HepG2 (cell line): ENCODE results near the gene LIMS2. TPM values are rescaled to one million over a fixed set of nuclear protein-coding genes. Genes with fewer than 3 reads are reported as not detected.
A peak's percentile ranks its signal among the peaks of the same experiment; 100 is the strongest.

Experiments used
- AHDC1 ChIP-seq: sonication (generic); formaldehyde crosslinking; IDR thresholded peaks from 2 replicates; pipeline ENCODE4 v1.5.1; 2020; ENCODE audit warnings: mild to moderate bottlenecking, missing genetic modification reagents, borderline replicate concordance
- BHLHE40 ChIP-seq: IDR thresholded peaks from 2 replicates; pipeline ENCODE4 v1.6.1; 2011; ENCODE audit warnings: low read length, improper control_type of control experiment
- HNRNPL ChIP-seq: fragments of 200-400 bp; formaldehyde crosslinking; IDR thresholded peaks from 2 replicates; pipeline ENCODE4 v1.6.1; 2017; ENCODE audit warnings: mild to moderate bottlenecking, low read depth, low read length
- LCORL ChIP-seq, 2 experiments: fragments of 450-650 bp in 1 of 2; sonication (generic) in 1 of 2; formaldehyde crosslinking in 1 of 2; IDR thresholded peaks; 2 replicates each; pipeline versions ENCODE4 v1.5.0 to v1.6.1; 2017 to 2020; ENCODE audit warnings: antibody characterized with exemption in 1 of 2, missing genetic modification reagents in 1 of 2
- SNAPC5 ChIP-seq: sonication (generic); formaldehyde crosslinking; IDR thresholded peaks from 2 replicates; pipeline ENCODE4 v1.8.1; 2023; ENCODE audit warnings: mild to moderate bottlenecking, missing genetic modification reagents, borderline replicate concordance
- XRCC5 ChIP-seq: fragments of 200-400 bp; formaldehyde crosslinking; optimal IDR thresholded peaks from 2 replicates; pipeline ENCODE3; 2017; ENCODE audit warnings: mild to moderate bottlenecking, low read length
- ZNF205 ChIP-seq: IDR thresholded peaks from 2 replicates; pipeline ENCODE4 v1.6.1; 2018; ENCODE audit warnings: missing biosample characterization, missing genetic modification reagents
- ZNF383 ChIP-seq: sonication (generic); formaldehyde crosslinking; IDR thresholded peaks from 2 replicates; pipeline ENCODE4 v1.4.0; 2020; ENCODE audit warnings: missing genetic modification reagents, mild to moderate bottlenecking, borderline replicate concordance
- ZNF589 ChIP-seq: sonication (generic); formaldehyde crosslinking; conservative IDR thresholded peaks from 2 replicates; pipeline ENCODE4 v1.8.0; 2022; ENCODE audit warnings: mild to moderate bottlenecking, moderate library complexity, missing genetic modification reagents
- polyA plus RNA-seq, 8 experiments: library from polyadenylated mRNA; depleted of rRNA in 3 of 8; stranded (reverse) in 7 of 8; unstranded in 1 of 8; fragments of >200 nt; fragmentation: Illumina TruSeq in 4 of 8; extraction: Trizol in 4 of 8; gene quantifications; 2 replicates each; pipeline versions ENCODE4 v1.2.1 to v1.2.3, GENCODE V29; 2011 to 2016; ENCODE audit warnings: low read depth in 4 of 8, missing spikeins in 1 of 8, mixed read lengths in 1 of 8; ENCODE audit not compliant: insufficient read depth in 1 of 8
- total RNA-seq, 5 experiments: library from RNA; depleted of rRNA; stranded (reverse); fragments of >200 nt; fragmentation: Illumina TruSeq; extraction: Trizol; gene quantifications; 2 replicates each; pipeline ENCODE4 v1.2.3, GENCODE V29; 2016; ENCODE audit warnings: low read depth in 1 of 5

LIMS2 gene
- total and polyA plus RNA-seq, 2 of the 13 experiments (the other 11 are each of a cell fraction or from before 2014, with no cell fraction given): 1.0 to 1.9 TPM

- TF ChIP-seq AHDC1 (CRISPR knock-in tag): 0 out of 2 replicates have a peak, but pooled peaks have one; percentile 37
- no peak for TF ChIP-seq BHLHE40
- TF ChIP-seq SNAPC5 (CRISPR knock-in tag): 0 out of 2 replicates have a peak, but pooled peaks have one; percentile 46
- TF ChIP-seq LCORL (IDR thresholded peaks at IDR 0.05): no peak
- TF ChIP-seq LCORL (CRISPR knock-in tag; IDR thresholded peaks at IDR 0.05): peak; percentile 52; the same call in 1 of the 2 replicates
- 0 out of 2 replicates have a peak, but pooled peaks have one; percentile 14 for TF ChIP-seq ZNF589
- TF ChIP-seq HNRNPL: no peak
- peak; percentile 2 for TF ChIP-seq XRCC5
- 0 out of 2 replicates have a peak, but pooled peaks have one; percentile 37 for TF ChIP-seq ZNF383 (CRISPR knock-in tag)
- TF ChIP-seq ZNF205 (CRISPR knock-in tag): peak; percentile 6; the same call in 1 of the 2 replicates
These were observed 27.2 kb upstream of the LIMS2 start (continued) for GRCh38 chr2:127702395-127703009.
